ENCODE results near the gene STAT6. TPM values are rescaled to one million over a fixed set of nuclear protein-coding genes. Genes with fewer than 3 reads are reported as not detected.
A peak's percentile ranks its signal among the peaks of the same experiment; 100 is the strongest.

STAT6 gene
- total and polyA plus RNA-seq, 5 experiments from 2014 or later: 80.2 to 316 (median 97.1) TPM

DNA sequence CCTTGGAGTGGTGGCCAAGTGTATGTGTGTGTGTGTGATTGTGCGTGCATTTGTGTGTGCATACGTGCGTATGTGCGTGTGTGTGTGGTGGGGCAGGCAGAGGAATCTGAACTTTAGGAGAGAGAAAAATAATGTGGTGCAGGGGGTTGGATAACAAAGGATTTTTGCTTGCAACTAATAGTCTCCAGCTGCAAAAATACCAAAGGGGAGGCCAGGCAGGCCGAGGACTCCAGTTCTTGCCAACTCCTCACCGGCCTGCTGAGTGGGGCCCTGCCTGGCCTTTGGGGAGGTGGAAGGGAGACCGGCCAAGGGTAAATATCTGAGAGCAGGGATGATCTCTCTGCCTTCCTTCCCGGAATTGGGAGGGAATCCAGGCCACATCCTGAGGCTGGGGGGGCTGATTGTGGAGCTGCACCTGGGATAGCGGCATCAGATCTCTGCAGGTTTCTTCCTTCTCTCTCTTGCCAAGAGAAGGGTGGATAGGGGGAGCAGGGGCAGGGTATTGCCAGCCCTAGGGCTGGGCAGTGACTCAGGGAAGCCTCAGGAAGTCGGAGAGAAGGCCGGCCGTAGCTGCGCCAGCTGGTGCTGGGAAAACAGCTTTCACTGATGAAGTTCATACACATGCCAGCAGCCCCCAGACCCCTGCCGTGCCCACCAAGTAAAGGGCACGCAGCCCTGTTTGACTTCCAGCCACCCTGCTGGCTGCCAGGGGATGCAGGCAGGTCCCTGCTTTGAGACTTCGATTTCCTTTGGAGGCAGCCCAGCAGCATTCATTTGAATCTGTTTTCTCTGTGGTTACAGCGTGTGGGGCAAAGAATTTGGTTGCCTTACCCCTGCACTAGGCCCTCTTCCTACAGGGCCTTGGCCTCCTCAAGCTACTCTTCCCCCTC lies 40.8 kb upstream of the STAT6 start:
- peak overlapping the region in 1 of 10 donors; percentile 21 for H3K27ac Mint-ChIP-seq
- no peaks in the 10 kb centered on the region for H3K36me3 Mint-ChIP-seq
- peaks cover 0 to 11% (median 2%) of the 10 kb centered on the region in 5 donors for H3K27me3 Mint-ChIP-seq
- no peak for ATAC-seq
- POLR2A ChIA-PET: interaction anchor here (0.9 kb wide), 1 partner anchor 86 kb away, joined by 3 read pairs; no protein-coding TSS in a partner anchor
- H3K4me3 Mint-ChIP-seq: no peak overlapping the region
- no peak for DNase-seq
- H3K9me3 Mint-ChIP-seq: no peaks in the 10 kb centered on the region
- peaks cover 0 to 11% (median 0%) of the 10 kb centered on the region in 4 donors for H3K4me1 Mint-ChIP-seq

DNA sequence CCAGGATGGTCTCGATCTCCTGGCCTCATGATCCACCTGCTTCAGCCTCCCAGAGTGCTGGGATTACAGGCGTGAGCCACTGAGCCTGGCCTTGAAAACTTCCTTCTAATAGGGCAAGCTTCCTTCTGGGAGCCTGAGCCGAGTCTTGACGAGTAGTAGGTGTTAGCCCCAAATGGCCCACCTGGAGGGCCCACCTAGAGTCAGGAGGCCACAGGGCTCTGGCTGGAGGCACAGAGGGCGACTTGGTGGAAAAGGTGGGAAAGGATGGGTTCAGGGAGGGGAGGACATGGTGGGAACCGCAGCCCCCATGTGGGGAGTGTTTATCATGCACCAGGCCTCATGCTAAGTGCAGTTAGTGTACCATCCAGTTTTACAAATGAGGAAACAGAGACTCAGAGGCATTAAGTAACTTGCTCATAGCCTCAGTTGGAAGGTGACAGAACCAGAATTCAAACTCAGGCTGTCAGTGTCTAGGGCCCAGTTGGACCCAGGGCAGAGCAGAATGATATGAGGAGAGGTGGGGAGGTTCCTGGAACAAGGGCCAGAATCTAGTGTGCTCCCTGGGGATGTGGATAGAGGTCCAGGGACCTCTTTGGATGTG lies 39.3 kb upstream of the STAT6 start:
- H3K4me1 Mint-ChIP-seq: peaks cover 0 to 7% (median 0%) of the 10 kb centered on the region in 4 donors
- DNase-seq: no peak
- no peak for ATAC-seq
- H3K27ac Mint-ChIP-seq: peak overlapping the region in 1 of 10 donors; percentile 21
- POLR2A ChIA-PET: no interaction called here
- H3K36me3 Mint-ChIP-seq: no peaks in the 10 kb centered on the region
- H3K4me3 Mint-ChIP-seq: no peak overlapping the region
- no peaks in the 10 kb centered on the region for H3K9me3 Mint-ChIP-seq
- H3K27me3 Mint-ChIP-seq: peaks cover 0 to 6% (median 2%) of the 10 kb centered on the region in 5 donors

DNA sequence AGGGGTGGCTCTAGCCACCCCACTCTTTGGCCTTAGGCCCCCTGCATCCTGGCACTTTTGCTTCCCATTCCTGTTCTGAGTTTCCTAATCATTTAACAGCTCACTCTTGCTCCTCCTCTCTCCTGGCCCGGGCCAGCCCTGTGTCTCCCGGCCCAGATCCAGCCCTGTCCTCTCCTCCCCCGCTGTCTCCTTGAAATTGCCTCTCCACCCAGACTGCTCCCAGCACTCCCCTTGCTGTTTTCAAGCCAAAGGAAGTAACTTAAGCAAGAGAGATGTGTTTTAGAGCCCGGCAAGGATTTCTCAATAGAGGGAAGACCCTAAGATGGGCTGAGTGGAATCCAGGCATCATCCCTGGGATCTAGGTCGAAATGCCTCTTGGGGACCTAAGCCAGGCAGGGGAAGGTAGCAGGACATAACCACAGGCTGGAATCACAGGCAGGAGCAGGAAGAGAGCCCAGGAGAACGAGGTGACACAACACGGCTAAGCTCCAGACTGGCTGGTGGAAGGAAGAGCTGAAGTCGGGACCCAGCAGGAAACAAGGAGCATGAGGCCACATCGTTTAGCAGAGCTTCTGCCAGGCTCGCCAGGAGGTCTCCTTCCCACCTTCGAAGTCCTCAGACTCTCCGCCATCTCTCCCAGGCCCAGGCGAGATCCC lies 38.2 kb upstream of the STAT6 start:
- H3K36me3 Mint-ChIP-seq: no peaks in the 10 kb centered on the region
- no peaks in the 10 kb centered on the region for H3K9me3 Mint-ChIP-seq
- DNase-seq: no peak
- H3K27ac Mint-ChIP-seq: peak overlapping the region in 1 of 10 donors; percentile 60
- no peak for ATAC-seq
- POLR2A ChIA-PET: no interaction called here
- peaks cover 0 to 6% (median 2%) of the 10 kb centered on the region in 5 donors for H3K27me3 Mint-ChIP-seq
- H3K4me1 Mint-ChIP-seq: peaks cover 0 to 7% (median 0%) of the 10 kb centered on the region in 4 donors
- no peak overlapping the region for H3K4me3 Mint-ChIP-seq

DNA sequence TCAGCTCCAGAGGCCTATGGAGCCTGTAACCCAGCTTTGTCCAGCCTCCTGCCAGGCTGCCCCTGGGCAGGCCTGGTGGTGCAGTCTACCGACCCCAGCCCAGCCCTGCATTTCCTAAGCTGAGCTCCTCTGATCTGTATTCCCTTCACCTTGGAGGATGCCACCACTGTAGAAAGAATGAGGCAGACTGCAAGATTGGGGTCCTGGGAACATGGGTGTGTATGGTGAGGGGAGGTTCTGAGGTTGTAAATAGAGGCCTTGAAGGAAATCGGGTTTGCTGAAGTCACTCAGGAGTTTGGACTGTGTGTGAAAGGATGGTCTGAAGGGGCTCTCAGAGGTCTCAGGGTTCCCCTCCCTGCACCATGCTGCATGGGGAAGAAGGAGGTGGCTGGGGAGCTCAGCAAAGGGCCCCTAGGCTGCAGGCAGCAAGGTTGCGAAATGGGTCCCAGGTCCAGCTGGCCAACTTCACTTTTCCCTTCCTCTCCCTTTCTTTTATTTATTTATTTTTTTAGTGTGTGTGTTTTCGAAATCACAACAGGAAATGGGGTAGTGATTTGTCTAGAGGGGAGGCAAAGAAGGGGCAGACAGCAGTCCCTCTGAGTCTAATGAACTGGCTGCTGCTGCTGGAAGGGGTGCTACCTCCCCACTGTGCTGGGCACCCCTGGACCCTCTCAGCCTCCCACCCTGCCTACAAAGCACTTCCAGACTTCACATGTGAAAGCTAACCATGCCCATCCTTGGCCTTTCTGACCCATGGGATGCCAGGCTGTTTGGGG lies 37.5 kb upstream of the STAT6 start:
- H3K27ac Mint-ChIP-seq: no peak overlapping the region
- ATAC-seq: no peak

DNA sequence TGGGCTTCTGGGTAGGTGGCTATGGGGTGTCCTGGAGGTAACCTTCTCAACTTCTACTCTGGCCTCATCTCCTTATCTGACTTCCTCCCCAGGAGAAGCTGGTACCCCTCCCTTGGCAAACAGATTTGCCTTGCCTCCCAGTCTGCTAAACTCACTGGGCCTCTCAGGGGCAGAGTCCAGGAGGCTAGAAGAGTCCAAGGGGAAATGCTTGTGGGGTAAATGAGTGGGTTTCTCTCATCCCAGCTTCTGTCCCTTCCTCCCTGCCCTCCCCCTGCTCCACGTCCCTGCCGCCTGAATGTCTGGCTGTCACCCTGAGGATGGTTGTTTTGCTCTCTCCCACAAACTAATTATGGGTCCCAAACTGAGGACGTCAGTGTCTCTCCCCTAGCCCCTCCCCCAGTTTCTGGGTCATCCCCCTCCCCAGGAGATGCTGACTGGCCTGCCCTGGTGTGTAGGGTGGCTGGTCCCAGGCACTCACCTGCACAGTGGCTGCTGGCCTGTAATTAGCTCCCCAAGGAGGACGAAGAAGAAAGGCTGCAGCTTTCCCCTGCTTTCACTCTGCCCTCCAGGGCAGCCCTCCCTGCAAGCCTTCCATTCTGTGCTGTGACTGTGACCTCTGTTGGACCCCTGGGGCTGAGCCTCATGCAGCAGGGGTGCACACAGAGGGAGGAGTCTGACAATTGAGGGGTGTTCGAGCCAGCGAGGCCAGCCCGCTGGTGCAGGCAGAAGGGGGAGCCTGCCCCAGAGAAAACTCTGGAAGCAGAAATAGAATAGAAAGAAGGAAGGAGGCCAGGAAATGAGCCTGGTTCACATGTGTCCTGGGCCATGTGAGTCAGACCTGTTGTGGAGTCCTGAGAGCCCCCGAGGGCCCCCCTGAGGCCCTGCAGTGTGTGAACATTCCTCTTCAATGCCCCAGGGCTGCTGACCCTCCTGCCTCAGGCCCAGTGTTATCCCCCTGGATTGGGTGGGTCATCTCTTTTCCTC lies 36.1 kb upstream of the STAT6 start, which contains the start of gene LRP1-AS:
Gene LRP1-AS (minus strand): TSS at position 659 of the 984 bp plus-strand sequence.
- Mint-ChIP-seq H3K9me3 (no peaks in the 10 kb centered on the region), H3K4me1 (peaks cover 9 to 20% (median 17%) of the 10 kb centered on the region in 4 donors), H3K27me3 (peaks cover 0 to 2% (median 0%) of the 10 kb centered on the region in 5 donors), H3K4me3 (no peak within 1 kb of the TSS), H3K36me3 (no peaks in the 10 kb centered on the region), H3K27ac (peak within 1 kb of the TSS in 1 of 10 donors; percentile 37)
- DNase-seq: no peak
- ATAC-seq: no peak
- POLR2A ChIA-PET: no interaction called here

More for the DNA sequence above, 37.5 kb upstream of the STAT6 start:
- H3K4me3 Mint-ChIP-seq: no peak overlapping the region
- H3K27me3 Mint-ChIP-seq: peaks cover 0 to 6% (median 2%) of the 10 kb centered on the region in 5 donors
- peaks cover 1 to 8% (median 5%) of the 10 kb centered on the region in 4 donors for H3K4me1 Mint-ChIP-seq
- no peaks in the 10 kb centered on the region for H3K36me3 Mint-ChIP-seq
- H3K9me3 Mint-ChIP-seq: no peaks in the 10 kb centered on the region
- no peak for DNase-seq
- POLR2A ChIA-PET: no interaction called here

DNA sequence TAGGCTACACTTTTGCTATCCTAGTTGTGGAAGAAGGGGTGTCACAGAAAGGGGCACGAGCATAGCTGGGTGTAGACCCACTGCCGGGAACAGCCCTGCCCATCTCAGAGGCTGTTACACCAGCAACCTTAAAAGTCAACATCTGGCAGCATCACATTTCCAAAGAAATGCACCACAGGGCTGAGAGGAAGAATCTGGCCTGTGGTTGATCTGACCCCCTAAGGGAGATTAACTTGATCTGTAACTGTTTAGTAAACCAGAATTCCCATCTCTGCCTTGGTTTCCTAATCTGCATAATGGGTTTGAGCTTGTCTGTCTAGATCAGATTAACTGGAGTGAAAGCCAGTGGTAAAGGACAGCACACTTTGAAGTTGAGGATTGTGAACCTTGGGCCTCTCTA lies 34.9 kb upstream of the STAT6 start:
- H3K27me3 Mint-ChIP-seq: peaks cover 0 to 2% (median 0%) of the 10 kb centered on the region in 5 donors
- POLR2A ChIA-PET: no interaction called here
- H3K27ac Mint-ChIP-seq: no peak overlapping the region
- H3K4me1 Mint-ChIP-seq: peaks cover 9 to 26% (median 18%) of the 10 kb centered on the region in 4 donors
- H3K9me3 Mint-ChIP-seq: no peaks in the 10 kb centered on the region
- H3K36me3 Mint-ChIP-seq: no peaks in the 10 kb centered on the region
- H3K4me3 Mint-ChIP-seq: no peak overlapping the region
- ATAC-seq (no peak), DNase-seq (no peak)

DNA sequence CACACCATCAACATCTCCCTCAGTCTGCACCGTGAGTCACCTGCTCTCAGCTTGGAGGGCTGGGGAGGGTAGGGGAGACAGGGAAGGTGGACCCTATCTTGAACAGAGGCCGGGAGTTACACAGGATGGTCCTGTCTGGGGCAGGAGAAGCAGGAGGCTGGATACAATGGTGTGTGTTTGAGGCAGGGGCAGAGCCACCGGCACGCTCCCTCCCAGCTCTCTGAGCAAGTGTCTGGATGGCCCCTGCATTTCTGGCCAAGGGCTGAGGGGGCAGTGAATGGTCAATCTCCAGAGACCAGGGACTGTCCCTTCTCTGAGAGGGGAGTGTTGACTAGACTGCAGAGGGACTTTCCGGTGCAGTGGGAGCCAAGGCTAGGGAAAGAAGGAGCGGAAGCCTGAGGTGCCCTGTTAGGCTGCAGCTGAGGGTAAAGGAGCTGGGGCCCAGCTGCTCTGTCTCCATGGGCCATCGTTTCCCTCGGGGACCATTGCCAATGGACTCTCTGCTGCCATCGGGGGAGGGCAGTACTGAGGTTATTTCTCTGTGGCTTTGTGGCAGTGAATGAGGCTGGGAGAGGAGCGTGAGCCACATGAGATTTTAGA lies 34.4 kb upstream of the STAT6 start:
- no peak overlapping the region for H3K27ac Mint-ChIP-seq
- H3K27me3 Mint-ChIP-seq: no peaks in the 10 kb centered on the region
- POLR2A ChIA-PET: no interaction called here

DNA sequence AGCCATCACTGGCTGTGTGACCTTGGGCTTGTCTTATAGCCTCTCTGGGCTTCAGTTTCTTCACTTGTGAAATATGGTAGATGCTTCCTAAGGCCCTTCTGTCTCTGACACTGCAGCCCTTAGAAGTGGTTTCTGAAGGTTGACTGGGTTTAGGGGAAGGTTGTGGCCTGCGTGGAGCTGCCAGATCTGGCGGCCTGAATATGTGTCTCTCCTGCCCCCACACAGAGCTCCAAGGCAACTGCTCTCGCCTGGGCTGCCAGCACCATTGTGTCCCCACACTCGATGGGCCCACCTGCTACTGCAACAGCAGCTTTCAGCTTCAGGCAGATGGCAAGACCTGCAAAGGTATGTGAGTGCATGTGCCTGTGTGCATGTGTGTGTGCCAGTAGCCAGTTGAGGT lies 32.3 kb upstream of the STAT6 start:
- Mint-ChIP-seq H3K9me3 (no peaks in the 10 kb centered on the region), H3K27me3 (no peaks in the 10 kb centered on the region), H3K4me3 (no peak overlapping the region), H3K4me1 (peaks cover 9 to 26% (median 17%) of the 10 kb centered on the region in 4 donors), H3K27ac (peak overlapping the region in 6 of 10 donors; percentile 7 to 87 (median 53)), H3K36me3 (no peaks in the 10 kb centered on the region)
- DNase-seq (peak in 7 of 10 donors; percentile 3 to 49 (median 28)), ATAC-seq (peak; percentile 94 to 98)
- POLR2A ChIA-PET: no interaction called here

More for the DNA sequence above, 34.4 kb upstream of the STAT6 start:
- no peak for DNase-seq
- Mint-ChIP-seq H3K9me3 (no peaks in the 10 kb centered on the region), H3K4me3 (no peak overlapping the region), H3K4me1 (peaks cover 9 to 26% (median 18%) of the 10 kb centered on the region in 4 donors), H3K36me3 (no peaks in the 10 kb centered on the region)
- no peak for ATAC-seq

DNA sequence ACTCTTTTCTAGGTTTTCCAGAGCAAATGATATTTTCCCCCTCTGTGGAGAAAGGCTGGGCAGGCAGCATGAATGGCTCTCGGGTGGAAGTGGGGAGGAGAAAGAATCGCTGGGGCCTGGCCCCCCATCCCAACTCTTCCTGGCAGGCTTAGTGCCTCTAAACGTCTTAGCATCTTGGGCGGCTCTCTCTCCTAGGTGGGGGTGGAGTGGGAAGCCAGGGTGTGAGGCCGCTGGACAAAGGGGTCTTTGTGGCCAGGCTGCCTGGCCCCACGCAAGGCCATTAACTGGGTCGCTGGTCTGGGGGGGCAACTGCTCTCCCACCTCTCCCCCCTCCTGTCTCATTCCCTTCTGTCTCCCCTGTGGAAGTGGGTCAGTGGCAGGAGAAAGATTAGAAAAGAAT lies 31.6 kb upstream of the STAT6 start:
- Mint-ChIP-seq H3K9me3 (no peaks in the 10 kb centered on the region), H3K27ac (peak overlapping the region in 2 of 10 donors; percentile 11 to 59), H3K4me1 (peaks cover 9 to 26% (median 17%) of the 10 kb centered on the region in 4 donors), H3K27me3 (no peaks in the 10 kb centered on the region), H3K36me3 (no peaks in the 10 kb centered on the region), H3K4me3 (peak overlapping the region in 1 of 10 donors; percentile 34)
- ATAC-seq (no peak), DNase-seq (no peak)
- POLR2A ChIA-PET: no interaction called here

DNA sequence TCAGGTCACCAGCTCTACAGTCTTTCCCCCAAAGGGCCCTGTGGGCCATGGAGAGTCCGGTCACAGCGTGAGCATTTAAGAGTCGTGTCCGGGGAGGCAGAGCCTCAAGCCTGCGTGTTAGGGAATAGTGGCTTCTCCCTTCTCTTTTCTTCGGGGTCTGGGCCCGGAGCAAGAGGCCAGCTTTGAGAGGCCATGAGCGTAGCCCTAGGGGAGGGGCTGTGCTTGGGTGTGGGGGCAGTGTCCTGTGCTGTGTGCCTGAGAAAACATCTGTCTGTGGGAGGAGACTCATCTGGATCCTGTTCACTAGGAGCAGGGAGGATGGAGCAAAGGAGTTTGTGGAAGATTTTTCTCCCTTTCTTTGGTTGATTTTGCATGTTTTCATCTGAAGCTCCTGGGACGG lies 31.0 kb upstream of the STAT6 start:
- H3K4me3 Mint-ChIP-seq: peak overlapping the region in 2 of 10 donors; percentile 12 to 14
- DNase-seq (peak in 1 of 10 donors; percentile 4), ATAC-seq (no peak)
- peak overlapping the region in 1 of 10 donors; percentile 66 for H3K27ac Mint-ChIP-seq
- no peaks in the 10 kb centered on the region for H3K36me3 Mint-ChIP-seq
- H3K27me3 Mint-ChIP-seq: no peaks in the 10 kb centered on the region
- H3K9me3 Mint-ChIP-seq: no peaks in the 10 kb centered on the region
- peaks cover 9 to 26% (median 16%) of the 10 kb centered on the region in 4 donors for H3K4me1 Mint-ChIP-seq
- POLR2A ChIA-PET: no interaction called here

DNA sequence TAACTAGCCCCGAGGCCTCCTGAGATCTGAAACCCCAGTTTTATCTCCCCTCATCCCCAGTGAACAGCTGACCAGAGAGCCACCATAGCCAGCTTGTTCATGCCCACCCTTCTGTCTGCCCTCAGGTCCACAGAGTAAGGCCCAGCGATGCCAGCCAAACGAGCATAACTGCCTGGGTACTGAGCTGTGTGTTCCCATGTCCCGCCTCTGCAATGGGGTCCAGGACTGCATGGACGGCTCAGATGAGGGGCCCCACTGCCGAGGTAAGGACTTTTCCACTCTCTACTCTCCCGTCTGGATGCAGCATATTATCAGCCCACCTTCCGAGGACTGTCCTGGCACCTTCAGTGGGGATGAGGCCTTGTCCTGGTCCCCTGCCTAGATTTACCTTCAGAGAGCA lies 30.1 kb upstream of the STAT6 start:
- no peak for ATAC-seq
- H3K9me3 Mint-ChIP-seq: no peaks in the 10 kb centered on the region
- H3K27ac Mint-ChIP-seq: no peak overlapping the region
- H3K4me3 Mint-ChIP-seq: no peak overlapping the region
- no peaks in the 10 kb centered on the region for H3K36me3 Mint-ChIP-seq
- POLR2A ChIA-PET: no interaction called here
- peaks cover 9 to 26% (median 16%) of the 10 kb centered on the region in 4 donors for H3K4me1 Mint-ChIP-seq
- H3K27me3 Mint-ChIP-seq: no peaks in the 10 kb centered on the region
- peak in 1 of 10 donors; percentile 52 for DNase-seq
